Lower leg skin (tissue), 4 donors: ENCODE results near the gene GPC6. TPM values are rescaled to one million over a fixed set of nuclear protein-coding genes. Genes with fewer than 3 reads are reported as not detected.
"Not testable (repeated sequence)": the region's sequence is repeated elsewhere in the genome, so short reads cannot be mapped to it uniquely, and the experiment has no call there.

Experiments
- DNase-seq, 2 donors: peaks; one replicate each; pipeline ENCODE4 v3.0.0-alpha.2; 2019; ENCODE audit warnings: low spot score in 2 of 2
- H3K4me3 ChIP-seq: fragments of 200-600 bp; sonication (generic); 2 replicates; pipeline ENCODE4 v1.5.1; 2017; ENCODE audit warnings: mild to moderate bottlenecking, low read depth; ENCODE audit not compliant: poor library complexity, severe bottlenecking
- POLR2A ChIP-seq, 2 donors: fragments of 450-650 bp; IDR thresholded peaks; one replicate each; pipeline ENCODE4 v1.6.1; 2016 to 2017; ENCODE audit warnings: antibody characterized with exemption in 2 of 2, mild to moderate bottlenecking in 1 of 2, moderate library complexity in 1 of 2
- WGBS, 2 donors: methylation state at CpG; one replicate each; pipeline ENCODE4 v1.1.5; 2018; 5-methylcytosine and 5-hydroxymethylcytosine counted together
- intact Hi-C: fragments of 100-400 bp; cut with DNase I; formaldehyde crosslinking; loops from one replicate; pipeline ENCODE4 v1.15.0; 2023; ENCODE audit warnings: low total_unique reads
- total RNA-seq, 4 donors: library from RNA; depleted of rRNA; stranded (reverse); fragments of >200 nt; gene quantifications; one replicate each; pipeline ENCODE4 v1.1.0, GENCODE V29; 2016
- TF ChIP-seq, protein P1 (sequence below), 3 donors: fragments of 450-650 bp; IDR thresholded peaks; one replicate each; pipeline ENCODE4 v1.5.1; 2016; ENCODE audit warnings: antibody characterized with exemption in 3 of 3, mild to moderate bottlenecking in 3 of 3, moderate library complexity in 2 of 3

Gene GPC6
- total RNA-seq, 4 donors from 2014 or later, result 1.4 to 5.2 (median 2.5) TPM

GRCh38 chr13:94205896-94206295 is 979.3 kb downstream of the GPC6 start:
- 76 to 86% methylated on average over 3 of the region's 3 CpGs for WGBS, 2 donors
- DNase-seq, result no peak
- intact Hi-C loops, result no loop called here

GRCh38 chr13:94209117-94209516 is 982.5 kb downstream of the GPC6 start:
- DNase-seq, result no peak
- intact Hi-C loops, result no loop called here
- H3K4me3 ChIP-seq, result no peak overlapping the region
- TF ChIP-seq, protein P1, sequence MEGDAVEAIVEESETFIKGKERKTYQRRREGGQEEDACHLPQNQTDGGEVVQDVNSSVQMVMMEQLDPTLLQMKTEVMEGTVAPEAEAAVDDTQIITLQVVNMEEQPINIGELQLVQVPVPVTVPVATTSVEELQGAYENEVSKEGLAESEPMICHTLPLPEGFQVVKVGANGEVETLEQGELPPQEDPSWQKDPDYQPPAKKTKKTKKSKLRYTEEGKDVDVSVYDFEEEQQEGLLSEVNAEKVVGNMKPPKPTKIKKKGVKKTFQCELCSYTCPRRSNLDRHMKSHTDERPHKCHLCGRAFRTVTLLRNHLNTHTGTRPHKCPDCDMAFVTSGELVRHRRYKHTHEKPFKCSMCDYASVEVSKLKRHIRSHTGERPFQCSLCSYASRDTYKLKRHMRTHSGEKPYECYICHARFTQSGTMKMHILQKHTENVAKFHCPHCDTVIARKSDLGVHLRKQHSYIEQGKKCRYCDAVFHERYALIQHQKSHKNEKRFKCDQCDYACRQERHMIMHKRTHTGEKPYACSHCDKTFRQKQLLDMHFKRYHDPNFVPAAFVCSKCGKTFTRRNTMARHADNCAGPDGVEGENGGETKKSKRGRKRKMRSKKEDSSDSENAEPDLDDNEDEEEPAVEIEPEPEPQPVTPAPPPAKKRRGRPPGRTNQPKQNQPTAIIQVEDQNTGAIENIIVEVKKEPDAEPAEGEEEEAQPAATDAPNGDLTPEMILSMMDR (IDR thresholded peaks at IDR 0.05), result no peak
- TF ChIP-seq POLR2A (IDR thresholded peaks at IDR 0.05), result no peak

More at GRCh38 chr13:94205896-94206295, 979.3 kb downstream of the GPC6 start:
- no peak overlapping the region for H3K4me3 ChIP-seq
- TF ChIP-seq POLR2A (IDR thresholded peaks at IDR 0.05), result no peak
- TF ChIP-seq, protein P1 (IDR thresholded peaks at IDR 0.05), result no peak

DNA sequence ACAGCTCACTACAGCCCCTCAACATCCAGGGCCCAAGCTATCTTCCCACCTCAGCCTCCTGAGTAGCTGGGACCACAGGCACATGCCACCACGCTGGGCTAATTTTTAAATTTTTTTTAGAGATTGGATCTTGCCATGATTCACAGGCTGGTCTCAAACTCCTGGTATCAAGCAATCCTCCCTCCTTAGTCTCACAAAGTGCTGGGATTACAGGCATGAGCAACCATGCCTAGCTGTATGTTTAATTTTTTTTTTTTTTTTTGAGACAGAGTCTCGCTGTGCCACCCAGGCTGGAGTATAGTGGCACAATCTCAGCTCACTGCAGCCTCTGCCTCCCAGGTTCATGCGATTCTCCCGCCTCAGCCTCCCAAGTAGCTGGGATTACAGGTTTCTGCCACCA is 983.3 kb downstream of the GPC6 start:
- DNase-seq, H3K4me3 ChIP-seq, intact Hi-C loops: not testable (repeated sequence)
- 98% methylated on average over 4 of the region's 4 CpGs for WGBS, 2 donors

- DNase-seq, result no peak
- TF ChIP-seq, protein P1 (IDR thresholded peaks at IDR 0.05), result no peak
- TF ChIP-seq POLR2A (IDR thresholded peaks at IDR 0.05), result no peak
- intact Hi-C loops, result no loop called here
- H3K4me3 ChIP-seq, result no peak overlapping the region
- WGBS, 2 donors, result 68 to 75% methylated on average over 5 of the region's 5 CpGs
These were observed 984.2 kb downstream of the GPC6 start for GRCh38 chr13:94210816-94211215.

GRCh38 chr13:94212196-94212595 is 985.6 kb downstream of the GPC6 start:
- TF ChIP-seq POLR2A (IDR thresholded peaks at IDR 0.05), result no peak
- TF ChIP-seq, protein P1 (IDR thresholded peaks at IDR 0.05), result no peak
- intact Hi-C loops, result no loop called here
- no peak overlapping the region for H3K4me3 ChIP-seq
- DNase-seq, result no peak

DNA sequence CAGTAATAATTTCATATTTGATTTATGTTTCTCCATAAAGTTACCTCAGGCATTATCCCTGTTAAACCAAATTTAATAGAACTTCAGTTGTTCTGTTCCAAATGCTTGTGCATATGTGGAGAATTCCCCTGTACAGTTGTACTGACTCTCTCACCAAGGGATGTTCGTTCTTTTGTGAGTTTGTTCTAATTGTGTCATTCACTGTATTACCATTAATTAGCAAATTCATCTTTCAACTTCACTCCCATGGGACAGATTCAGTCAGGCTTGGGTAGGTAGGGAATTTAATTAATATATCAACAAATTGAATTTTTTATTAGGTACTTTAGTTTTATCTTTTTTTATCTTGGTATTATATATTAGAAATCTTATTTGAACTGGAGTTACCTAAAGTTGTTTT is 987.5 kb downstream of the GPC6 start:
- TF ChIP-seq POLR2A (IDR thresholded peaks at IDR 0.05), result no peak
- TF ChIP-seq, protein P1 (IDR thresholded peaks at IDR 0.05), result no peak
- DNase-seq, result no peak
- no peak overlapping the region for H3K4me3 ChIP-seq
- intact Hi-C loops, result no loop called here
- WGBS, 2 donors, result 61 to 73% methylated on average over 1 of the region's 1 CpG
